ENCODE data around the gene HSPB6. TPM values are rescaled to one million over a fixed set of nuclear protein-coding genes. Genes with fewer than 3 reads are reported as not detected.

The HSPB6 gene
- total RNA-seq, 1 experiment from 2014 or later = 0.37 TPM

DNA sequence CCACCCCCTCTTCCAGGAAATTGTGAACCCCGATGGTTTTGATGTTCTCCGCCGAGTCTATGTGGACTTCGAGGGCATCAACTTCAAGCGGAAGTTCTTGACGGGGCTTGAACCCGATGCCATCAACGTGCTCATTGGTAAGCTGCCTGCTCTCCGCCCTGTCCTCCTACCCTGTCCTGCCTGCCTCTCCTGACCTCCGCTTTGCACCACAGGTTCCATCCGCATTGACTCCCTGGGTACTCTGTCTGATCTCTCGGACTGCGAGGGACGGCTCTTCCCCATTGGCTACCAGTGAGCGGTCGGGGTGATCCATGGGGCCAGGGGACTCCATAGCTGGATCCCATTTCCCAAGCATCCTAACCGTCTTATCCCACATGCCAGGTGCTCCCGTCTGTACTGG is 26.5 kb downstream of the HSPB6 start:
- Histone ChIP-seq H3K4me2 (ENCODE audit: insufficient read depth, insufficient read length, low read length) (no peak overlapping the region), H3K79me2 (ENCODE audit: insufficient read depth, low read length) (no peaks in the 10 kb centered on the region), H3K23ac (ENCODE audit: insufficient read length, low read depth, low read length) (no peak overlapping the region), H3K9ac (ENCODE audit: extremely low read depth, insufficient read length, low read length) (no peak overlapping the region), H3K18ac (ENCODE audit: insufficient read length, low read depth, low read length) (no peak overlapping the region), H4K91ac (ENCODE audit: insufficient read length, low read depth, low read length) (no peak overlapping the region), H3K4ac (ENCODE audit: low read depth, low read length) (no peak overlapping the region), H3K4me1 (ENCODE audit: insufficient read depth, low read length) (no peaks in the 10 kb centered on the region), H3K27ac (ENCODE audit: insufficient read length, low read depth, low read length) (no peak overlapping the region), H3K27me3 (ENCODE audit: insufficient read depth, low read length) (no peaks in the 10 kb centered on the region), H2BK5ac (ENCODE audit: insufficient read length, low read length) (no peak overlapping the region), H3K23me2 (ENCODE audit: insufficient read length, low read depth, low read length, poor library complexity, severe bottlenecking) (no peaks in the 10 kb centered on the region), H3K14ac (ENCODE audit: insufficient read depth, low read length) (no peak overlapping the region), H4K8ac (replicated peaks; ENCODE audit: insufficient read length, low read depth, low read length) (no peak overlapping the region), H4K5ac (ENCODE audit: insufficient read length, low read depth, low read length) (no peak overlapping the region), H2AFZ (ENCODE audit: low read length) (no peak overlapping the region), H3T11ph (ENCODE audit: low read length) (no peak overlapping the region), H2BK120ac (ENCODE audit: low read depth, low read length, poor library complexity, severe bottlenecking) (no peak overlapping the region), H2BK12ac (ENCODE audit: insufficient read length, low read depth, low read length) (no peak overlapping the region), H3K56ac (ENCODE audit: insufficient read length, low read depth, low read length) (no peak overlapping the region), H2AK5ac (ENCODE audit: insufficient read length, low read length) (no peak overlapping the region), H2BK15ac (ENCODE audit: low read depth, low read length) (no peak overlapping the region), H2BK20ac (ENCODE audit: low read depth, low read length, poor library complexity, severe bottlenecking) (no peak overlapping the region), H4K20me1 (ENCODE audit: control insufficient read depth, insufficient read depth, insufficient read length) (no peaks in the 10 kb centered on the region), H3K9me3 (ENCODE audit: control insufficient read depth, low read depth, low read length) (no peaks in the 10 kb centered on the region), H3K79me1 (ENCODE audit: insufficient read depth, low read depth, low read length, poor library complexity, severe bottlenecking) (no peaks in the 10 kb centered on the region)
- H3K4me3 Mint-ChIP-seq = no peak overlapping the region
- no peaks in the 10 kb centered on the region for H3K27me3 Mint-ChIP-seq (ENCODE audit: low read depth)
- peaks cover 55 to 80% (median 80%) of the 10 kb centered on the region in 3 experiments for H3K36me3 Mint-ChIP-seq (ENCODE audit: insufficient read depth in 1 of 3, low read depth in 3 of 3)
- H3K9me3 Mint-ChIP-seq = no peaks in the 10 kb centered on the region
- H3K4me1 Mint-ChIP-seq = no peaks in the 10 kb centered on the region
- DNase-seq = no peak
- no CpG with 5 or more reads among the region's 18 CpGs for WGBS (ENCODE audit: extremely low coverage, insufficient read length, low lambda C conversion rate)
- TF ChIP-seq, protein P1, sequence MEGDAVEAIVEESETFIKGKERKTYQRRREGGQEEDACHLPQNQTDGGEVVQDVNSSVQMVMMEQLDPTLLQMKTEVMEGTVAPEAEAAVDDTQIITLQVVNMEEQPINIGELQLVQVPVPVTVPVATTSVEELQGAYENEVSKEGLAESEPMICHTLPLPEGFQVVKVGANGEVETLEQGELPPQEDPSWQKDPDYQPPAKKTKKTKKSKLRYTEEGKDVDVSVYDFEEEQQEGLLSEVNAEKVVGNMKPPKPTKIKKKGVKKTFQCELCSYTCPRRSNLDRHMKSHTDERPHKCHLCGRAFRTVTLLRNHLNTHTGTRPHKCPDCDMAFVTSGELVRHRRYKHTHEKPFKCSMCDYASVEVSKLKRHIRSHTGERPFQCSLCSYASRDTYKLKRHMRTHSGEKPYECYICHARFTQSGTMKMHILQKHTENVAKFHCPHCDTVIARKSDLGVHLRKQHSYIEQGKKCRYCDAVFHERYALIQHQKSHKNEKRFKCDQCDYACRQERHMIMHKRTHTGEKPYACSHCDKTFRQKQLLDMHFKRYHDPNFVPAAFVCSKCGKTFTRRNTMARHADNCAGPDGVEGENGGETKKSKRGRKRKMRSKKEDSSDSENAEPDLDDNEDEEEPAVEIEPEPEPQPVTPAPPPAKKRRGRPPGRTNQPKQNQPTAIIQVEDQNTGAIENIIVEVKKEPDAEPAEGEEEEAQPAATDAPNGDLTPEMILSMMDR (conservative IDR thresholded peaks at IDR 0.05) = no peak
- no peak overlapping the region; a peak in 1 of 7 replicates for H3K27ac Mint-ChIP-seq

Data from H9 (cell line).